ENCODE data around the gene TSGA10IP. TPM values are rescaled to one million over a fixed set of nuclear protein-coding genes. Genes with fewer than 3 reads are reported as not detected.

TSGA10IP gene
- total and polyA plus RNA-seq, 7 donors: 0.49 TPM; not detected in 6

- TF ChIP-seq EP300 (IDR thresholded peaks at IDR 0.05): no peak
- TF ChIP-seq CTCF (IDR thresholded peaks at IDR 0.05): no peak
- TF ChIP-seq POLR2A (IDR thresholded peaks at IDR 0.05): no peak
- no peak for TF ChIP-seq POLR2AphosphoS5 (IDR thresholded peaks at IDR 0.05)
- 94 to 96% methylated on average over 20 of the region's 20 CpGs for WGBS, 2 donors
These were observed 8.2 kb downstream of the TSGA10IP start for GRCh38 chr11:65953471-65953870.

DNA sequence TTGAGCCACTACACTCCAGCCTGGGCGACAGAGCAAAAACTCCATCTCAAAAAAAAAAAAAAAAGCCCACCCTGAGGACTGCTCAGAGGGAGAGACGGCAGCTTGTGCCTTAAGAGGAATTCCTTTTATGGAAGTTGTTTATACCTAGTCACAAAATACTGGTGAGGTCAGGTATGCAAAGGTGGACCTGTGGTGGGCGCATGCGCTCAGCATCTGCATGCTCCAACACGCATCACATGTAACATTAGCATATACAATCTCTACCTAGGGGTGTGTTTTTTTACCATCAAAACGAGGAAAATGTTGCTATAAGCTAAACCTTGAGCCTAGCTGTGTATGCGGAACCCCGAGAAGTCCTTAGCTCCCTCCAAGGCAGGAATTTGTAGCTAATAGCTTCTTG is 9.5 kb downstream of the TSGA10IP start:
- 80 to 84% methylated on average over 8 of the region's 8 CpGs for WGBS, 2 donors
- DNase-seq: no peak
- Histone ChIP-seq H3K4me1 (no peaks in the 10 kb centered on the region), H3K27me3 (peaks cover 0 to 8% (median 0%) of the 10 kb centered on the region in 3 donors), H3K4me3 (no peak overlapping the region), H3K9me3 (no peaks in the 10 kb centered on the region), H3K36me3 (no peaks in the 10 kb centered on the region), H3K27ac (no peak overlapping the region)
- intact Hi-C loops (cut with DNase I): no loop called here
- TF ChIP-seq EP300 (IDR thresholded peaks at IDR 0.05) (no peak), POLR2AphosphoS5 (IDR thresholded peaks at IDR 0.05) (no peak), POLR2A (IDR thresholded peaks at IDR 0.05) (no peak), CTCF (IDR thresholded peaks at IDR 0.05) (no peak)

More at GRCh38 chr11:65953471-65953870, 8.2 kb downstream of the TSGA10IP start:
- H3K36me3 ChIP-seq: no peaks in the 10 kb centered on the region
- no peaks in the 10 kb centered on the region for H3K4me1 ChIP-seq
- no peak overlapping the region for H3K4me3 ChIP-seq
- intact Hi-C loops (cut with DNase I): no loop called here
- peaks cover 0 to 8% (median 0%) of the 10 kb centered on the region in 3 donors for H3K27me3 ChIP-seq
- H3K9me3 ChIP-seq: no peaks in the 10 kb centered on the region
- DNase-seq: no peak
- no peak overlapping the region for H3K27ac ChIP-seq

GRCh38 chr11:65958291-65958690 is 13.0 kb downstream of the TSGA10IP start:
- no peak overlapping the region for H3K4me3 ChIP-seq
- intact Hi-C loops (cut with DNase I): no loop called here
- no peak for DNase-seq
- 67 to 82% methylated on average over 4 of the region's 4 CpGs for WGBS, 2 donors
- no peak overlapping the region for H3K27ac ChIP-seq
- peaks cover 0 to 21% (median 19%) of the 10 kb centered on the region in 4 donors for H3K4me1 ChIP-seq
- H3K9me3 ChIP-seq: no peaks in the 10 kb centered on the region
- no peaks in the 10 kb centered on the region for H3K36me3 ChIP-seq
- no peak for TF ChIP-seq CTCF (IDR thresholded peaks at IDR 0.05)
- TF ChIP-seq EP300 (IDR thresholded peaks at IDR 0.05): no peak
- no peak for TF ChIP-seq POLR2A (IDR thresholded peaks at IDR 0.05)
- no peak for TF ChIP-seq POLR2AphosphoS5 (IDR thresholded peaks at IDR 0.05)
- peaks cover 0 to 8% (median 0%) of the 10 kb centered on the region in 3 donors for H3K27me3 ChIP-seq

- Histone ChIP-seq H3K36me3 (peaks cover 0 to 2% (median under 1%) of the 10 kb centered on the region in 4 donors), H3K4me3 (no peak overlapping the region), H3K4me1 (peaks cover 0 to 27% (median 25%) of the 10 kb centered on the region in 4 donors), H3K9me3 (no peaks in the 10 kb centered on the region), H3K27me3 (peaks cover 0 to 8% (median 0%) of the 10 kb centered on the region in 3 donors), H3K27ac (no peak overlapping the region)
- no peak for DNase-seq
- TF ChIP-seq CTCF (IDR thresholded peaks at IDR 0.05) (no peak), POLR2A (IDR thresholded peaks at IDR 0.05) (no peak), POLR2AphosphoS5 (IDR thresholded peaks at IDR 0.05) (no peak), EP300 (IDR thresholded peaks at IDR 0.05) (no peak)
- WGBS, 2 donors: 85 to 90% methylated on average over 17 of the region's 17 CpGs
- intact Hi-C loops (cut with DNase I): no loop called here
These were observed 13.6 kb downstream of the TSGA10IP start for GRCh38 chr11:65958774-65959420.

Data from sigmoid colon (tissue), 7 donors.